ENCODE results near the gene APOBEC3C.
A peak's percentile ranks its signal among the peaks of the same experiment; 100 is the strongest.
"Not testable (repeated sequence)": the region's sequence is repeated elsewhere in the genome, so short reads cannot be mapped to it uniquely, and the experiment has no call there.

The APOBEC3C gene

GRCh38 chr22:39013942-39014722, at the start of gene APOBEC3C:
Gene APOBEC3C (plus strand): TSS chr22:39014257. CDS start chr22:39014363, 106 bp downstream.
- DNase-seq, result peak; percentile 29

GRCh38 chr22:38964306-38964705, 49.8 kb upstream of the APOBEC3C start:
- no peak for DNase-seq

- DNase-seq, result no peak
Observed at GRCh38 chr22:38964989-38965388, 49.1 kb upstream of the APOBEC3C start.

- no peak for DNase-seq
Observed at GRCh38 chr22:38965614-38966379, 48.3 kb upstream of the APOBEC3C start.

GRCh38 chr22:38966380-38966702, 47.7 kb upstream of the APOBEC3C start:
- no peak for DNase-seq

- no peak for DNase-seq
Observed at GRCh38 chr22:38966942-38967341, 47.1 kb upstream of the APOBEC3C start.

GRCh38 chr22:38967451-38968450, 46.3 kb upstream of the APOBEC3C start:
- DNase-seq, result no peak

- DNase-seq, result no peak
Observed at GRCh38 chr22:38968801-38969200, 45.3 kb upstream of the APOBEC3C start.

- no peak for DNase-seq
Observed at GRCh38 chr22:38970551-38970950, 43.5 kb upstream of the APOBEC3C start.

GRCh38 chr22:38971202-38971601, 42.9 kb upstream of the APOBEC3C start:
- DNase-seq, result no peak

GRCh38 chr22:38971791-38972190, 42.3 kb upstream of the APOBEC3C start:
- no peak for DNase-seq

- DNase-seq, result no peak
Observed at GRCh38 chr22:38972558-38972957, 41.5 kb upstream of the APOBEC3C start.

- no peak for DNase-seq
Observed at GRCh38 chr22:38973289-38974169, 40.5 kb upstream of the APOBEC3C start.

GRCh38 chr22:38974170-38974825, 39.8 kb upstream of the APOBEC3C start:
- DNase-seq, result no peak

- no peak for DNase-seq
Observed at GRCh38 chr22:38974826-38975175, 39.3 kb upstream of the APOBEC3C start.

GRCh38 chr22:38977289-38977688, 36.8 kb upstream of the APOBEC3C start:
- not testable (repeated sequence) for DNase-seq

- DNase-seq, result not testable (repeated sequence)
Observed at GRCh38 chr22:38980587-38980986, 33.5 kb upstream of the APOBEC3C start.

GRCh38 chr22:38981005-38981991, 32.8 kb upstream of the APOBEC3C start:
- peak; percentile 20 for DNase-seq

- DNase-seq, result peak; percentile 70
Observed at GRCh38 chr22:38981992-38982927, 31.8 kb upstream of the APOBEC3C start, which contains the start of gene APOBEC3B. Gene APOBEC3B (plus strand): TSS chr22:38982347. CDS start chr22:38982454, 107 bp downstream.
